Anterior cingulate cortex (tissue), 58 donors: ENCODE measurements around the gene RD3L.
"Not testable (repeated sequence)": the region's sequence is repeated elsewhere in the genome, so short reads cannot be mapped to it uniquely, and the experiment has no call there.

Source experiments
- DNase-seq, 58 donors: peaks; one replicate each; lab custom pipeline; 2025; lab: John Stamatoyannopoulos, UW

RD3L gene

DNA sequence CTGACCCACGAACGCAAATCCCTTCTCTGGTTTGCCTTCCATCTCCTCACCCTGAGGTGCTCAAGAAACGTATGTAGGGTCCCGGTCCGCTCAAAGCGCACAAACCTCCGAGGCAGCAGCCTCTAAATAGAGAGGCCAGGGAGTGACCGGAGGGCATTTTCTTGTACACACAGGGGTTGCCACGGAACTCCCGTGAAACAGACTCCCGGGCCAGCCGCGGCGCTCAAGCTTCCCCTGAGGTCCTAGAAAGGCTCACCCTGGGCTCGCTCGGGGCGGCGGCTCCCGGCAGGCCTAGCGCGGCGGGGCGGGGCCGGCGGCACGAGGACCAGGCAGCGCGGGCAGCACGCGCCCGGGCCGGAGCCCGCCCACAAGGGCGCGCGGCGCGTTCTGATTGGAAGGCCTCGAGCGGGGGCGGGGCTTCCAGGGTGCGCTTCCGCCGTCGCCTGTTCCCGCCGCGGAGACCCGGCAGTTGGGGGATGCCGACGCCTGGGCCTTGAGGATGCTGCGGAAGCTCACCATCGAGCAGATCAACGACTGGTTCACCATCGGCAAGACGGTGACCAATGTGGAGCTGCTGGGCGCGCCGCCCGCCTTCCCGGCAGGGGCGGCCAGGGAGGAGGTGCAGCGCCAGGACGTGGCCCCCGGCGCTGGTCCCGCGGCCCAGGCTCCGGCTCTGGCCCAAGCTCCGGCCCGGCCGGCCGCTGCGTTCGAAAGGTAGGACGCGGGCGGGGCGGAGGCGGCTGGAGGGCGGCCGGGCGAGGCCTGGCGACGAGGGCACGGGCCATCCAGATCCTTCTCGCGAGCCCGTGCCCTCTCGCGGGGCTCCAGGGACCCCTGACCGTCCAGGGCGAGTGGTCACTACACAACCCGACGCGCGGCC, 14.1 kb downstream of the RD3L start, which contains the start of gene TDRD9:
TSS of gene TDRD9 (plus strand) at position 446 of the 880 bp plus-strand sequence. CDS start at position 500, 54 bp downstream.
- no peak for DNase-seq

DNA sequence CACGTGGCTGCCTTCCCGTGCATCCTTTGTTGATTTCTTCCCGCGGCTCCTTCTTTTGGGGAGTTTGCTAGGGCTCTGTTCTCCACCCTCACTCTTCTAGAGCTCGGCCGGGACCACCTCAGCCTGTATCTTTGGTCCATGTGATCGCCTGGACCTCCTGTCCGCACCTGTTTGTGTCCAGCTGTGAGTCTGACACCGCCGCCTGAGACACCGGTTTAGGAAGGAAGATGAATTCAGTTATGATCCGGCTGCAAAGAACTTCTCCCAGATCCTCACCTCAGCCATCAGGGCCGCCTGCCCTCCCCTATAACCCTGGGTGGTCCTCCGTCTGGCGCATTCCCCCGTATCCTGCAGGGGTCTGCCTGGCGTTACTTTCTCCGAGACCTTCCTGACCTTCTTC, 14.8 kb downstream of the RD3L start:
- no peak for DNase-seq

DNA sequence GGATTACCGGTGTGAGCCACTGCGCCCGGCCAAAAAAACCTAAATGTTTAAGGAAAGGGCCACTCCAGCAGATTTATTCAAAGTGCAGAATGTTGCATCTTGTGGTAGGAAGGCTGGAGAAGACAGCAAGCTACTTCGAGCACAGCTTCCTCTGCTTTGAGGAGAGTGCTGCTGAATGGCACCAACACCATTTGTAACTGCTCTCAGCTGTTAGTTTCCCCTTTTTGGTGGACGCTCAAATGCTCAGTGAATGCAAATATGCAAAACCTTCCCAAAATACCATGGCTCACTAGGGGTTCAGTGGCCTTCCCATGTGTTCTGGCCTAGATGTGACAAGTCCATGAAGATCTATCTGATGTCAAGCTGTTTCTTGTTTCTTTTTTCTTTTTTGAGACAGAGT, 17.0 kb downstream of the RD3L start:
- no peak for DNase-seq

DNA sequence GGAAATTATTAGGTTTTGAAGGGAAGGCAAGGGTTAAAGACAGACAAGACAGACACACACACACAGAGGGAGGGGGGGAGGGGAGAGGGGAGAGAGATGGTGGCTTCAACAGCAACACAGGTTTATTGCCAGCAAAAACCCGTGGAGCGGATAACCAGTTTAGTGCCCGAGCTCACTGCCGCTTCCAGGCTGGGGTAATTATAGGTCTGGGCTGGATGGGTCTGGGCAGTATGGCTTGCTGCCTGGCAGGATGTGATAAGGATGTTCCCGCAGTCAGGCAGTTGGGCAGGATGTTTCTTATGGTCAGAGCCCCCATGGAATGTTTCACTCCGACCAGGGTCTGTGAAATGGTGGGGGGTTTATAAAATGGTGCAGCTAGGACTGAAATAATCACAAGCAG, 18.5 kb downstream of the RD3L start:
- DNase-seq = no peak

DNA sequence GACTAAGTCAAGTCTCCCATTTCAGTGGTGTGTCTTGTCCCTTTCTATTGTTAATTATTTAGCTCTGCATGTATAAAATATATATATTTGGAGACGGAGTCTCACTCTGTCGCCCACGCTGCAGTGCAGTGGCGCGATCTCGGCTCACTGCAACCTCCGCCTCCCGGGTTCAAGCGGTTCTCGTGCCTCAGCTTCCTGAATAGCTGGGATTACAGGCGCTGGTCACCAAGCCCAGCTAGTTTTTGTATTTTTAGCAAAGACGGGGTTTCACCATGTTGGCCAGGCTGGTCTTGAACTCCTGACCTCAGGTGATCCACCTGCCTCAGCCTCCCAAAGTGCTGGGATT, 20.5 kb downstream of the RD3L start:
- DNase-seq = not testable (repeated sequence)

DNA sequence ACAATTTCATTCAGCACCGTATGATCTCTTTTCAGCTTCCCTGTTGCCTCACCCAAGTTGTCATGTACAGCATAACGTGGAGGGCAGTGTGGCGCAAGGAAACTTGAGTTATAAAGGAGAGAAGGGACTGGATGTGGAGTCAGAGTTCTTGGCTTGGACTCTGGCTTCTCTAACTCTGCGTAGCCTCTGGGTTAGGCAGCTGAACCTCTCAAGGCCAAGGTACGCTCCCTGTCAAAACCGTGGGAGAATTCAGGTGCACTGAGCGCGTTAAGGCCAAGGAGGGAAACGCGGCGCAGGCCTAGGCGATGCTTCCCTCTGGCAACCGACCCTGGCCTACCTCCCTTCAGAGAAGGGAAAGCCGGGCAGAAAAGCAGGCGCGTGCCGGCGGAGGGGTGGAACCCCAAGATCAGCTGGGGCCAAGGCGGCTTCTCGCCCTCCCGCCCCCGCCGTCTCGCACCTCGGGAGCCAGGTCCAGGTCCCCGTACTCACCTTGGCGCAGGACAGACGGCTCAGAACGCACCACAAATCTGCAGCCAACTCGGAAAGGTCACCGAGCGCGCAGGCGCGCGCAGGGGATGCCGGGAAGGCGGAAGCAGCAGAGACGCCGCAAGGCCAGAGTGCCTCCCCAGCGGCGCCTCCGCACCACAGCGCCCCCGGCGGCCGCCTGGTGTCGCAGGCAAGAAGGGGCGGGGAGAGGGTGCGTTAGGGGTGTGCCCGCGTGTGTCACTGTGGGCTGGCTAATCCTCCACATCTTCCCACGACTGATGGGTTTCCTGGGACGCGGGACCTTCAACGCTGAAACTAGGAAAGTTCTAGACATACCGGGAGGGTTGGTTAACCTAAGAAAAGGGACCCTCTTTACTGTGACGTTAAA, 21.1 kb downstream of the RD3L start:
- DNase-seq = peak; percentile 28 to 95 (median 89)

DNA sequence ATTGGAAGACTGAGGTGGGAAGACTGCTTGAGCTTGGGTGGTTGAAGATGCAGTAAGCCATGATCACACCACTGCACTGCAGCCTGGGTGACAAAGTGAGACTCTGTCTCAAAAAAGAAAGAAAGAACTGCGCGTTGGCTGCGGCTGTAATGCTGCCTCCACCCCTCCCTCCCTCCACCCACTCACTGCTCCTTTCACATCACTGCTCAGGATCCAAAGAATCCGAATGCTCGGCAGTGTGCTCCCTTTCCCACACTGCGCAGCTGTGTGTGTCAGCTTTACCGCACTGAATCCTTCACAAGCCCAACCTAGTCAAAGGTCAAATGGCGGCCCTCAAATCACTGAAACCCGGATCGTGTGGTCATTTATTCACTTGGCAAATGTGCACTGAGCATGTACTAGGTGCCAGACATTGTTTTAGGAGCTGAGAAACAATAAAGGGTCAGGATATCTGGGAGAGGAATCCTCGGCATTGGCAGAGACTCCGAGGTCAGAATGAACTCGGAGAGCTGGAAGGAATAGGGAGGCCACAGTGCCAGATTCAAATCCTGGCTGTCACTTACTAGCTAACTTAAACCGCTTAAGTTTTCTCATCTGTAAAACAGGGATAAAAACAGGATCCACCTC, 25.6 kb downstream of the RD3L start:
- DNase-seq = peak in 11 of 58 donors; percentile 6 to 27 (median 15)

DNA sequence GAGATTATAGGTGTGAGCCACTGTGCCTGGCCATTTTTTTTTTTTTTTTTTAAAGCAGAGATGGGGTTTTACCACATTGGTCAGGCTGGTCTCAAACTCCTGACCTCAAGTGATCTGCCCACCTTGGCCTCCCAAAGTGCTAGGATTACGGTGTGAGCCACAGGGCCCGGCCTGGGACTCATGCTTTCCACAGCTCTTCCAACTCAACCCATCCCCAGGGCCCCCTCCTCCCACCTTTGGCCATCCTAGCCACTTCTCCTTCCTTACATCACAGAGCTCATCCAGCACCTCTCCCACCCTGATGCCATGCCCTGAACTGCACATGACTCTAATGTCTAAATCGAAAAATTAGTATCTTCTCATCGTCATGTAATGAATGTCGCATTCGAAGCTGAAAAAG, 26.7 kb downstream of the RD3L start:
- DNase-seq = no peak

DNA sequence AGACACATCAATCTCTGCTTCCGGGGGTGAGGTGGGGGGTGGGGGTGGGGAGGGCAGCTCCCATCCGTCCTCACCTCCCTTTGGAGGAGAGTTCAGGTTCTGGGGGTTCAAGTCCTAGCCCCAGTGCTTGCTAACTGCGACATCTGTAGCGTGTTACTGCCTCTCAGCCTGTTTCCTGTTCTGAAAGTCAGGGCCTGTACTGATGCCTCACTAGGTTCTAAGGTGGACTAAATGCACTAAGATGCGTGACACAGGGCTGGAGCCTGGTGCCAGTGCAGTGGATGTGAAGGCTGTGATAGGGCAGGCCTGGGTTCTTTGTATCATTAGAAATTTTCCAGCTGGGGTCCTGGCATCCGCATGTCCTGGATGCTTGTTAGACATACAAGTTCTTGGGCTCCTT, 31.3 kb downstream of the RD3L start:
- no peak for DNase-seq

DNA sequence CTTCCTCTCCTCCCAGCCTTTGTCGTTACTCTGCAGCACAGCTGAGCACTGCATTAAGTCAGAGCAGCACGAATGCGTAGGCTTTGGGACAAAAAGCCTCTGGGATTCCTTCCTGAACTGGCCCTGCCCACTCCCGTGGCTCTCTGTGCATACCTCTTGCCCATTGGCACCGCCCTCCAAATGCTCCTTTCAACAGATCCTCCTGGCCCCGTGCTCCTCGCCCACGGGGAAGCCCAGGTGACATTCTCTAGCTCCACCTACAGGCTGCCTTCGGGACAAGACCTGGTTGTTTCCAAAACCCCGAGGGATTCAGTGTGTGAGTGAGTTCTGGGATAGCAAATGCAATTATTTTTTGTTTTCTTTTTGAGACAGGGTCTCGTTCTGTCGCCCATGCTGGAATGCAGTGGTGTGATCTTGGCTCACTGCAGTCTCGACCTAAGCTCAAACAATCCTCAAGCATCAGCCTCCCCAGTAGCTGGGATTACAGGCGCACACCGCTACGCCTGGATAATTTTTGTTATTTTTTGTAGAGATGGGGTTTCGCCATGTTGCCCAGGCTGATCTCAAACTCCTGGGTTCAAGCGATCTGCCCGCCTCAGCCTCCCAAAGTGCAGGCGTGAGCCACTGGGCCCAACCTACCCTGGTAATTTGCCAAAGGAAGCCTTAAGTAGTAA, 31.9 kb downstream of the RD3L start:
- peak in 53 of 58 donors; percentile 8 to 84 (median 49) for DNase-seq

DNA sequence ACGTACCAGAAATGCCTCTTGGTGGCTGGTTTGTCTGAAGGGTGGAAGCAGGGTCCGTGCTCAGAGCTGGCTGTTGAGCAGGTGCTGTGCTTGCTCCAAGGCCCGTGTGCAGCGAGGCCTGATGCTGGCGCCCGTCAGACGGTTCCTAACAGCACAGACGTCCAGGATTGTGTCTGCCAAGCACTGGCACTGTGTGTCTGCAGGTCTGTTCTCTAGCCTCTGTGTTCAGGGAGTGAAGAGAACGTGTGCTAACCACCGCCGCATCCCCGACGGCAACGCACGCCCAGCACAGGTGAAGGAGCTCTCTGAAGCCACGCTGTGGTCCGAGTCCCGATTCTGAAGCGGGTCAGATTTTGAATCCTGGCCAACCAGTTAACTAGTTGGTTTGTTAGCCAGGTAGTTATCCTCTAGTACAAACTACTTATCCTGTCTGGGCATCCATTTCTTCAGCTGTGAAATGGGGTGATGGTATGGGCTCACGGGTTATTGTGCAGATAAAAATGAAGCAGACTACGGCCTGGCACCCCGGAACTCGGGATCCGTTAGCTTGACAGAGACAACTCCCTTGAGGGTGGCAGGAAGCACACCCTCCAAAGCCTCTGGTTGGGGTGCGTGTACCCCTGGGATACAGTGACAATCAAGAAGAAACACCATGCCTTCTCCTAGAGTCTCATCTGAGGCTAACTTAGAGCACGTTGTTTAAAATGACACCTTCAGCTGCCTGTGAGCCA, 32.6 kb downstream of the RD3L start:
- DNase-seq = no peak

DNA sequence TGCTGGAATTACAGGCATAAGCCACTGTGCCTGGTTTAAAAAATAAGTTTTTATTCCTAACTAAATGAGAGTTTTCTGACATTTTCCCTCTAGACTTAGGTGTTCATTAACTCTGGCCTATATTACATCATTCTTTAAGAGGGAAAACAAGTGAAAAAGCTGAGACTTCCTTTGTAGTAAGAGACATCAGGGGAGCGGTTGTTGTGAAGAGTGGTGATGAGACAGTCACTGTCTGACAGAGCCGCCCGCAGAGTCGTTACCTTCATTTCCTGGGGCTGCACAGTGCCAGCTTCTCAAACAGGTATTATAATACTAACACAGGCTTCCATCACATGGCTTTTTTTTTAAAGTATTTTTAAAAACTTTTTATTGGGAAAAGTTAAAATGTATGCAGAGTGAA, 33.7 kb downstream of the RD3L start:
- no peak for DNase-seq

DNA sequence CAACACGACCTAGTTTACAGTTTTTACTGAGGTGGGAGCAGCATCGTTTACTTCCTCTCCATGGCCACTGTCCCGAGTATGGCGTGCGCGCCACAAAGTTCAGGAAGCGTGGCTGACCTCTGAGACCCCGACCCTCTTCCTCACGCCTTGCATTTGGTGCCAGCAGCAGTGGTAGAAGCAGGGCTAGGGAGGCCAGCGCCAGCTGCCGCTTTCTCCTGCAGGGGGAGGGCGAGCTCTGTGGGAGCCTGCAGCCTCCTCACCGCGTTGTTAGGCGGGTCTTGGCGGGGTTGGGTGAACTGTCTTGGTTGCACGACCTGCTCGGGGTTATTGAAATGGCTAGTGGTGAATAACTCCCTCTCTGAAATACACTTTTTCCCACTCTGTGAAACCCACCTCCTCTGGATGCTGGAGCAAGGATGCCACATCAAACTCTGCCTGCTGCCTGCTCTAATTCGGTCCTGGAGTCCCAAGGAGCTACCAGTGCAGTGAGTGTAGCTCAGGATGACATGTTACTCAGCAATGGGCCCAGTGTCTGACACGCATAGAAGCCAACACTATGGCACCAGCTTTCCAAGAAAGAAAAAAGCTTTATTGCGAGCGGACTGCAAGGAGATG, 36.4 kb downstream of the RD3L start:
- DNase-seq = no peak

DNA sequence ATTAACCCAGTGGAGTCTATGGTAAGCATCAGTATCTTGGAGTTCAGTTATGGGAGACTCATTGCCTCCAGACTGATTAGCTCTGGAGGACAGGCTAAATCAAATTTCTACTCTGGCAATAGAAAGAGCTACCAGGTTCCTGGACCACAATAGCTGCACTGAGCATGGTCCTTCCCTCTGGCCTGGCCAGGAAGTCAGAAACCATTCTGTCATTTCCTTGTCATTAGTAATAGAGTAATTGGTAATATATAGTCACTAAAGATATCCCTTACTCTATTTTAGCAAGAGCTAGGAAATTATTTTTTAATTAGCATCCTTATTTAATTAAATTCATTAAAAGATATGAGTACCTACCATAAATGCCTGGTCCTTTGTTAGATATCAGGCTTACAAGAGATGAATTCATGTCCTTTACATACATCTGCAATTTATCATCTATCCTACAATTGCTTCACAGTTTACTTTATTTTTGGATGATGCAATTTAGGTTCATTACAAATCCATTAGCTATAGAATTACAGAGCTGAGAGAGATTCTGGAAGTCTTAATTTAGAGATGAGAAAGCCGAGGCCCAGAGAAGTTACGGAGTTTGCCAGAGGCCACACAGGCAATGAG, 37.7 kb downstream of the RD3L start:
- DNase-seq = no peak

DNA sequence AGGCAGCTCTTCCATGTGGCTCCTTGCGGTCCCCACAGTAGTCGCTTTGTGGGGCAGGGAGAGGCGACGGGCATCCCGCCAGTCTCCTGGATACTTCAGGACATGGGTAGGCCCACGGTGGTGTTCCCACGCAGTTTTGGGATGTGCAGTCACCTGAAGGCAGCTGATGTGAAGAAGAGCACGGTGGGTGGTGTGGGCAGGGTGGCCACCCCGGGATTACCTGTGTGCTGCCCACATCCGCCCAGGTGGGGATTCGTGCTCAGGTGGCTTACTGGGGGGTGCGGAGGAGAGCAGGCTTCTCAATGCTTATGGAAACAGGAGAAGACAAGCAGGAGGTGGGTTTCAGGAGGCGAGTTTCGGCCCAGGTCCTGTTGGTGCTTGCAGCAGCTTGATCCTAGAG, 42.5 kb downstream of the RD3L start:
- no peak for DNase-seq

DNA sequence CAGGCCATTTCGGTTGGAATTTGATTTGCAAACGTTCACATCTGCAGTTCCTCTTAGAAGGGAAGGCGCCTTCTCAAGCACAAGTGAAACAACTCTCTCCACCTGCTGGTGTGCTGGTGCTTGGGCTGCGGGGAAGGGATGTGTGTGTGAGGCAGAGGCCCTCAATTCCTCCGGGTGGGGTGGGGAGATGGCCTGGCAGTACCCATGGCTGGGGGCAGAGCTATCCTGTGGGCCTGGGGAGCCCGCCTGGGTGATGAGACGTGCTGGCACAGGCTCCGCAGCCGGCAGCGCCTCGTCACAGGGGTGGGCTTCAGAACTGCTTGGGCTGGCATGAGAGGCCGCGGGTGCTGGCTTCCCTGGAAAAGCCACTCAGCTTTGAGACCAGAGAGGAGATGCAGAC, 43.0 kb downstream of the RD3L start:
- DNase-seq = no peak

DNA sequence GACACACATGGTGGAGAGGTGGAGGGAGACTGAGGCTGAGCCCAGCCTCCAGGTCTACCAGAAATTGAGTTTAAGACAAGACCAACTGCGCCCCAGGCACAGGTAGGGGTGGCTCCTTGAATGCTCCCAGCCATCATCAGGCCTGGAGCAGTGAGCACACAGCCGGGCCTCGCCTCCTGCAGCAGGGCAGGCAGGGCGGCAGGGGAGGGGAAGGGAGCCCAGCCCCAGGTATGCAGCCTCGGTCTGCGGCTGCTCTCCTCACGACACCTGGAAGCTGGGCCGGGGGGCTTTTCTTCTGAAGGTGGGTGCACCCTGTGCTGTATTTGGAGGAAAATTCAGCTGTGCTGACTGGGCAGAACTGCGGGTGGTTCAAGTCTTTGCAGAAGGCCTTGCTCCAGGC, 43.6 kb downstream of the RD3L start:
- no peak for DNase-seq

DNA sequence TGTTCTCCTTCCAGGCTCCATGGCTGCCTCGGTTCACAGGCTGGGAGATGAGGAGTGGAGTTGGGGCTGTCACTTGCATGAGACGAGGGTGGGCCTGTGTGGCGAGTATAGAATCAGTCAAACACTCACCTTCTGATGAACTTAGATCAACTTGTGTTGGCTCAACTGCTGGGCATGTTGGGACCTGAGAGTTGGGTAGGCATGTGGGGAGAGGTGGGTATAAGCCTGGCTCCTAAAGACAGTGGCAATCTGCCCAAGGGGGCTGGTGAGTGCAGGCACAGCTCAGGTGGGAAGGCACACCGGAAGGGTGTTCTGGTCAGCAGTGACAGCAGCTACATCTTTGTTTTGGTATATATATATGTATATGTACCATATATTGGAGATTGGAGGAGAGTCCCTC, 44.1 kb downstream of the RD3L start:
- DNase-seq = no peak
